ENCODE measurements around the gene ROBO1.

The ROBO1 gene

DNA sequence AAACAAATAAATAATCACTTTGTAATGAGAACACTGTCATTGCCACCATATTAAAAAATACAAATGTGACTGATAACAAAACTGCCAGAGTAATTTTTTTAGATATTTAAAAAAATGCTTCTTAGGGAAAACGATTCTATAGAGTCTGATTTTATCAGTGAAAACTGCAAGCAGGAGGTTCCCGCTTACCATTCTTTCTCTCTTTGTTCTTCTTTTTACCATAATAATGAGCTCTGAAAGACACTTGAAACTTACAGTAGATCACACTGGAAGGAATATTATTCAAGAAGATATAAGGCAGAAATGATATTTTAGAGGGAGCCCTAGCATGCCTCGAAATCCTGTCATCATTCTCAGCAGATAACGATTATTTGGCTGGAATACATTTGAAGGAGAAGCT, 701.3 kb downstream of the ROBO1 start:
- DNase-seq (ENCODE audit: low spot score): no peak

DNA sequence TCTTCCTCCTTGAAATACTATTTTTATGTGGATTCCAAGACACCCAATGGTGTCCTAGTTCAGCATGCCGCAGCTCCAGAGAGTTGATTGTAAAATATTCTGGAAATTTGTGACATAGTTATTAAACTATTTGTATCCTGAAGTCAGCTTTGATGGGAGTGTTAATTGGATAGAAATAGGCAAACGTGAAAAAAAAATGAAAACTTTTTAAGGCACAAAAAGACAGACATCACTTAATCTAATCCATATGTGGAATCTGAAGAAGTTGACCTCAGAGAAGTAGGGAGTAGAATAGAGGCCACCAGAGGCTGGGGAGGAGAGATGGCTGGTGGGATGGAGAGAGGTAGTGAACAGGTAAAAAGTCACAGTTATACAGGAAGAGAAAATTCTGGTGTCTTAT, 704.2 kb downstream of the ROBO1 start:
- no peak for DNase-seq (ENCODE audit: low spot score)

DNA sequence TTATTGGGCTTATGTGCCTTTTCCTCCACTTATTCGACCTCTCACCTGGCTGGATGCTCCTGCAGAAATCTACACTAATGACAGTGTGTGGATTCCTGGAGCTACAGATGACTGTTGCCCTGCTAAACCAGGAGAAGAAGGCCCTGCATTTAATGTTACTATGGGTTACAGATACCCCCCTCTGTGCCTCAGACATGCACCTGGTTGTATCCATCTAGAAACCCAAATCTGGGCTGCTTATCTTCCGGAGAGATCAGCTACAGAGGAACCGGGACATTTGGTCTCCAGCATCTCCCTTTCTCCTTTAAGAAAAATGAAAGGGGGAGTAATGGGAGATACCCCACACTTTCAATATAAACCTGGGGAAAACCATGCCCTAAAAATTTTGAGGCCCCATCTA, 710.0 kb downstream of the ROBO1 start:
- no peak for DNase-seq (ENCODE audit: low spot score)

DNA sequence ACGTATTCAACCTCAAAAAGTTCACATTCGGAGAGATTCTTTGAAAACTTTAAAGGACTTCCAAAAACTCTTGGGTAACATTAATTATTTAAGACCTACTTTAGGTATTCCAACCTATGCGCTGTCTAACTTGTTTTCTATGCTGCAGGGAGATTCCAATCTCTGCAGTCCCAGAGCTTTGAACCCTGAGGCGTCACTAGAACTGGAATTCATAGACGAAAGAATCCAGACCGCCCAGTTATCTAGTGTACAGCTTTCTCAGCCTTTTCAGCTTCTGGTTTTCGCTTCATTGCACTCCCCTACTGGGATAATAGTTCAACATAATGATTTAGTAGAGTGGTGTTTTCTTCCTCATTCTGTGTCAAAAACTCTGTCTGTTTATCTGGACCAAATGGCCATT, 711.3 kb downstream of the ROBO1 start:
- DNase-seq (ENCODE audit: low spot score): no peak

DNA sequence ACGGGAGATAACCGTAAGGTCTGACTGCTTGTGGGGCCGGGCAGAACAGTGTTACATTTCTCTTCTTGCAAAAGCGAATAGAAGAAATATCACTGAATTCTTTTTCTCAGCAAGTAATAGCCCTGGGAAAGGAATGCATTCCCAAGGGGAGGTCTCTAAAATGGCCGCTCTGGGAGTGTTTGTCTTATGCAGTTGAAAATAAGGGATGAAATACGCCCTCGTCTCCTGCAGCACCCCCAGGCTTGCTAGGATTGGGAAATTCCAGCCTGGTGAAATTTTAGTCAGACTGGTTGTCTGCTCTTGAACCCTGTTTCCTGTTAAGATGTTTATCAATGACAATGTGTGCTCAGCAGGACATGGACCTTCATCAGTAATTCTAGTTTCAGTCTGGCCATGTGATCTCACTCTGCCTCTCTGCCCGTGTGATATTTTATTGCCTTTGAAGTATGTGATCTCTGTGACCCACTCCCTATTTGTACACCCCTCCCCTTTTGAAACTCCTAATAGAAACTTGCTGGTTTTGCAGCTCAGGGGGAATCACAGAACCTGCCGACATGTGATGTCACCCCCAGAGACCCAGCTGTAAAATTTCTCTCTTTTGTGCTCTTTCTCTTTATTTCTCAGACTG, 715.6 kb downstream of the ROBO1 start:
- no peak for DNase-seq (ENCODE audit: low spot score)

DNA sequence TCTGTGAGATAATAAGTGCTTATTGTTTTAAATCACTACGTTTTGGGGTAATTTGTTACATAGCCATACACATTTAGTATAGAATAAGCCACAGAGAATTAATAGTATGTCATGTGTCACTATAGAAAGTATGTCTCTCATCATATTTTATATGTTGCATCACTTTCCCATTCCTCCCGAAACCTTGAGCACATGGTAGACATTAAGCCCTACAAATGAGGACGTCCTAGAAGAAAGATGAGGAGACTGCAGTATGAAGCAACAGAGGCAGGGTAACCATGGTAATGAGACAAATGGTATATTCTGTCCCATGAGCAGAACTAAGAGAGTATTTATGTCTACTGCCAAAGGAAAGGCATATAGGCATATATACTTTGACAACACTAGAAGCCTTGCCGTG, 720.2 kb downstream of the ROBO1 start:
- no peak for DNase-seq (ENCODE audit: low spot score)

DNA sequence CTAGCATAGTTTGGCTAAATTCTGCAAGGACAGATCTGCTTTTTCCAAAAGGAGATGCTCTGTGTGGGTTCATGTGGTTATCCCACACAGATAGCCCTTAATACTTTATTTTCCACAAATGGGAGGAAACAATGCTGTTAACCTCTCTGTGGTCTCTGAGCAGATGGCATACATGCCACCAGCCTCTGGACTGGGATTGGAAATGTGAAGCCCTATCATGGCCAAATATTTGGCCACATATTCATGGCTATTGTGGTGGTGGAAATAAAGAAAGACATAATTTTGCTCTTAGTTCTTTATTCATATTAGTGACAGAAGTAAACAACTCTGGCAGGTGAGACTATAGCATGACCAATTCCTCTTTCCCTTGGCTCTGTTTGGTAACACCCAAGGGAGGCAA, 726.2 kb downstream of the ROBO1 start:
- DNase-seq (ENCODE audit: low spot score): no peak

DNA sequence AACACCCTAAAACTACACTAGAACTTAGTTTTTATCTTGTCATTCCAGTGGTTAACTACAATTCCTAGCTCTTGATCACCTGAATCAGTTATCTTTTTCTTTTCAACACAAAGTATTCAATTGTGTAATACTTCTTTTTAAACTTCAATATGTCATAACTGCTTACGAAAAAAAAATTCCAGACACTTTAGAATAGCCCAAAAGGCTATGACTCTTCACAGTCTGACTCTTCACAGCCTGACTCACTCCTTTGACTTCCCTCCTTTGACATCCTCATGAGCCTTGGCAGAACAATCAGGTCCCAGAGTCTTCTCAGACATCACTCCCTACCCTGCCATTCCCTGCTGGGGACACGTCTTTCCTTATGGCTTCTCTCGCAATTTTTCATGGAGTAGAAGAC, 727.1 kb downstream of the ROBO1 start:
- DNase-seq (ENCODE audit: low spot score): no peak

DNA sequence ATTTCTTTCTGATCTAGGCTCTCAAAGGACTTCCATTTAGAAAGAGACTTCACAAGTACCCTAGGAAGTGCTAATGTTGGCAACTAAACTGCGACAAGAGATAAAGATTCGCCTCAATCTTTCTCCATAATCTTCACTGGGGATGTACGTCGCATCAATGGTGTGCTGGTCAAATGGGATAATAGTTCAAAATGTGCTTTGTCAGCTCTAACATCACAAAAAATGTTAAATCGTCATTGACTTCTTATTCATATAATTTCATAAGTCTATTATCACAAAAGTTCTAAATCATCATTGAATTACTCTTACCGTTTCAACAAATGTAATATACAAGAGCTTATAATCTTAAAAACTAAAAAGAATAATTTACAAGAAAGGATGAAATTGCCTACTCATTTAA, 727.7 kb downstream of the ROBO1 start:
- no peak for DNase-seq (ENCODE audit: low spot score)

DNA sequence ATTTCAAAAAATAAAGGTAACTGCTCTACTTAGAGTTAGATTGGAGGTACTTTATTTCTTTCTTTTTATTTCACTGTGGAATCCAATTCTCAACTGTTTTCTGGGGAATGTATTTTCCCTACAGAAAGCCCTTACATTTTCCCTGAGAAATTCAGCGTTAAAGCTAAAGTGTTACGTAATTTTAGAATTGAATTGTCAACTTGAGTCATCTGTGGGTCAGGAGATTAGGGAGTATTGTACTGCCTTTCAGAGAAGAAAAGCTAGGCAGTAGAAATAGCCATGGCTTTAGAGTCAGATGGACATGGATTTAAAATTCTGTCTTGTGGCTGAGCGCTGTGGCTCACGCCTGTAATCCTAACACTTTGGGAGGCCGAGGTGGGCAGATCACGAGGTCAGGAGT, 728.6 kb downstream of the ROBO1 start:
- no peak for DNase-seq (ENCODE audit: low spot score)

DNA sequence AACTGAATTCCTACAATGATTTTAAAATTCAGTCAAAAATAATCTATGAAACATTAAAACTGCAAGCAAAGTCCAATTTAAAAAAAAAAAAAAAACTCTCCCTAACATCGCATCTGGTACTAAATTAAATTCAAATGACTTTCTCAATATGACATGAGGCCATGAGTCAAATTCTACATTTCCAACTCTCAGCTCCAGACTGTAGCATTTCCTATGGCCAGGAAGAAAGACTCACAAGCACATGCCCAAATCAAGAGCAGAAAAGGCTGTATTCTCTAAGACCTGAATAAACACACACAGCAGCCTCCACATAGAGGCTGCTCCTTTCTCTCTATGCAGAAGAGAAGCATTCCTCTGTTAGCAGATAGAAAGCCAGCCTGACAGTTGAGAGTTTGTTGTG, 729.2 kb downstream of the ROBO1 start:
- DNase-seq (ENCODE audit: low spot score): no peak

DNA sequence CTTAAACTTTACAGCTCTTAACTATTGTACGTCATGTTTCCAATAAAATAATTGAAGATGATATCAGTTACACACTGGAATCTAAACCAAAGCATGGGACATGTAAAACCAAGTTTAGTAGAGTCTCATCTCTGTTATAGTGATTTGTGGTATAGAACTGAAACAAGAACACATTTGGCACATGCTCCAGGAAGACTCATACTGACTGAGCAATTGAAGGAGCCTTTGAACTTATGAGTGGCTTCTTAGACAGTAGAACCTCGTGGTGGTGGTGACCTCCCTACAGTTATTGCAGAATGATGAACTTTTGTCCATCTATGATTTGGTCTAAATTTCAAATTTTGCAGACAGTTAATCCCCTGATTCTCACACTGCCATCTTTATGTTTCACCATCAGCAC, 729.7 kb downstream of the ROBO1 start:
- no peak for DNase-seq (ENCODE audit: low spot score)

DNA sequence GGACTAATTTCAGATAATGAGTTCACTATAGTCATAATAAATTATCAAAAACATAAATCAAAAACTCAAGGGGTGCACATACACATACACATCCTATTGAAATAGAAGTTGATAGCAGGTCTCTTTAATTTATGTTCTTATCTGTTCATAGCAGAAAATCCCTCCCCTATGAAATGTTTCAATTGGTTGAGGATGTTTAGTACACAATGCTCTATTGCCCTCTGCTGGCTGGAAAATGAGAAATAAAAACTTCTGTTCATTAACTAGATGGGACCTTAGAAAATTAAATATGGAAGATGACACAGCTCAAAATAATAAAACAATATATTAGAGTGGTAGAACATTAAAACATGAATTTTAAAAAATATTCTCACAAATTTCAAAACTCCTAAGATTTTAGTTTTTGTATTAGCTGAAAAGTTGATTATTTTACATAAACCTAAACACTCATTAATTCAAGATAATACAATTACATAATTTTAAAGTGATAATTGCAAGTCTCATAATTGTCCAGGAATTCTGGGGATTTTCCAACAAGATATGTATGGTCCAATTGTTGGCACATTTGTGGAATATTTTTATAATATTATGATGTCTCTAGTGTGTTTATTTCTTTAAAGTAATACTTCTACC, 735.0 kb downstream of the ROBO1 start:
- DNase-seq (ENCODE audit: low spot score): peak; percentile 67

DNA sequence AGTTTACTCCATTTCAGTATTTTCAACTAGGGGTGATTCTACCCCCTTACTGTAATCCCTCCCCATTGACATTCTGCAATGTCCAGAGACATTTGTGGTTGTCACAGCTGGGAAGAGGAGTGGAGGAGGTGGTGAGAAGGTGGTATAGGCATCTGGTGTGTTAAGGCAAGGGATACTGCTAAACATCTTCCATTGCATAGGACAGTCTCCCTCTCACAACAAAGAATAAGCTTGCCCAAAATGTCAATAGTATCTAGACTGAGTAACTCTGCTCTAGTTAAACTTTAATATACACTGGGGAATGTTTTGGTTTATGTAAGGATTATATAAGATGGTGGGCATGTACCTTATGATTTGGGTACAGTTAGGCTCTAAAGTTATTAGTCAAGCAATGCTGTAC, 737.6 kb downstream of the ROBO1 start:
- DNase-seq (ENCODE audit: low spot score): no peak

DNA sequence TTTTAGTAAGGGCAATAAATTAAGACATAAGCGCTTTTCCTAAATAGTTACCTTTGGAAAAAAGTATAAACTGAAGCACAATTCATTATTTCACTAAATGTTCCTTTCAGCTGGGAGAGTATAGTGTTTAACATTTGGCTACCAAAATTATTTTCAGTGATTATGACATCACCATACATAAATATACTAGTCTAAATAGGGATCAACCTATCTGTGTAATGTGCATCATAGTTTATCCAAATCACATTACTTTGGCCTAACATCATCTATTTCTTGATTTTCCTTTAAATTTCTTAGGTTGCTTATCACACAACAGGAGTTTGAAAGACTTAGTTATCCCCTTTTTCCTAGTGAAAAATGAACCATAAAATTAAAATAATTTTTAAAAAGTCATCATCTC, 738.9 kb downstream of the ROBO1 start:
- no peak for DNase-seq (ENCODE audit: low spot score)

DNA sequence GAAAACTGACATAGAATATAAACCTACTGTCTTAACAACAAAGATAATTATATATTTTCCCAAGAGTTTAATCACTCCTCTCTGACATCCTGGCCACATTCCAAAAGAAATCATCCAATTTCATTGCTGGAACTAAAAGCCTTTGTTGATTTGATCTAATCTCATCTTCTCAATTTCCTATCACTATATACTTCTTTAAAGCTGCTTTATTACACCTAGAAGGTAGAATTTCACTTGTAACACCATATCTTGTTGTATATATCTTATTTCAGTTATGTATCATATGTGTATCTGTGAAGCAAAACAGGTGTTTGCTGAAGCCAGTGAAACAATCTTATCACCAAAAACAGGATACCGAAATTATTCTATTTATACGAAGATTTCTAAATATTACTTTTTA, 740.2 kb downstream of the ROBO1 start:
- DNase-seq (ENCODE audit: low spot score): no peak

DNA sequence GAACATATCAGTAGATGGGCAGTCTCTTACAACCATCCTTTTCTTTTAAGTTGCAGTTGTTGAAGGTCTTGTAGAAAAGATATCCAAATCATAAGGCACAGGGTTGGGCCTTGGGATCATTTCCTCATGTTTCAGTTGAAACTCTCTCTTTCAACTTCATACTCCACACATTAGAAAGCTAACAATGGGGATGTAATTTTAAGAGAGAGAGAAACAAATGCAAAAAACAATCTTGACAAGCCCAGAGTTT, 747.9 kb downstream of the ROBO1 start:
- no peak for DNase-seq (ENCODE audit: low spot score)

DNA sequence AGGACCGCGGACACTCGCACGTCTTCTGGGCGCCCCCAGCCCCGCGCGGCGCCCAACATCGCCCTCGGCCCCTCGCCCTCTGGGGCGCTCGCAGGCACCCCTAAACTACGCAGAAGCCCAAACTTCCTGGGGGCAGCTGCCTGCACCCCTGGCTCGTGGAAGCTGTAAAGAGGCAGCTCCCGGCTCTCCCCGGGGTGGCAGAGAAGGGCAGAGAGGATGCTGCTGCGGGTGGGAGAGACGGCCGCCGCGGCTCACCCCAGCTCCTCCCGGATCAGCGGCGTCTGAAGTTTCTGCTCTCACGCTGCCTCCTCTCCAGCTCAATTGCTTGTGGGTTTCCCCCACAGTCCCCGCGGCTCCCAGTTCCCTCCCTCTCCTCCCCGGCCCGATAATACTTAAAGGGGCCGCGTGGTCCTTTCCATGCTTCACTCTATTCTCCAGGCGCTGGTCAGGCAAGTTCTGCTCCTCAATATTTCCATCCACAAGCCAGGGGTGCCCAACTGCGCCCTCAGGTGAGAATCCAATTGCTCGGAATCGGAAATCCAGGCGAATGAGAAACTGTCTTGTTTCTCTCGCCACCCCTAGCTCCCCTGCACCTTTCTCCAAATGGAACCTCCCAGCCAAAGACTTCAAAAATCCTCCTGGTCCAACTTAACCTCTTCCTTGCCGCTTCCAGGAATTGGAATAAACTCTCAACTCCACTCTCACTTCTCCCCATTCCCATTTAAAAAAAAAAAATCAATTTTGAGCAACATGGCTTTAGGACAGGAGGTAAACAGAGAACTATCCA, 748.5 kb downstream of the ROBO1 start:
- peak; percentile 93 for DNase-seq (ENCODE audit: low spot score)

DNA sequence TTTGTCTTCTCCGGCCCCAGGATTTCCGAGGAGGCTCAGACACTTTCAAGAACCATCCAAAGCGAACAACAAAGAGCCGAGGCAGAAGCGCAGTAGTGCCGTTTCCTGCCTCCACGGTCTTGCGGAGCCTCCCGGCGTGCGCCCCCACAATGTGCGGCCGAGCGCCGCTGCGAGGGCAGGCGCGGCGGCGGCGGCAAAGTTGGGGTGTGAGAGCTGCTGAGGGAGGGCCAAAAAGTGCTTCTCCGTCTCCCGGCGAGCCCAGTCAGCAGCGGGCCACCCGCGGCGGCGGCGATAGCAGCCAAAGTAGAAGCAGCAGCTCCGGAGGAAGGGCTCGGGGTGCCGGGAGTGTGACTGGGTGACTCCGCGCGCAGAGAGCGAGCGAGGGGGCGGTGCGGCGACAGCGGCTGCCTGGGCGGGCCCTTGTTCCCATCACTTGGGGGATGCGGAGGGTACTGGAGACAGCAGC, 749.1 kb downstream of the ROBO1 start:
- peak; percentile 80 for DNase-seq (ENCODE audit: low spot score)

DNA sequence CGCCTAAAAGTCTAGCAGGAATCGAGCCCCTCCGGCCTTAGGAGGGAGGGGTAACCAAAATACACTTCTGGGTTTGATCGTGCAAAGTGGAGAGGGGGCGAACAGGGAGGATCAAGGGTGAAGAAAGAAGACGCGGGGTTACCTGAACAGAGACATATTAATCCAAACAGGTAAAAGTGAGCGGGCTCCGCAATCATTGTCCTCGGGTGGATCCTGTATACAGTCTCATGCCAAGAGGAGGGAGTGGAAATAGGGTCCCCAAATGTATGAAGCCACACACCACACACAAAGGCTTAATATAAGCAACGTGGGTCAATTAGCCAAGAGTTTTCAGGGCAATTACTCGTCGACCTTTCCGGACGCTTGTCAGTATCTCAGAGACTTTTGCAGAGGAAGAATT, 749.5 kb downstream of the ROBO1 start:
- no peak for DNase-seq (ENCODE audit: low spot score)

DNA sequence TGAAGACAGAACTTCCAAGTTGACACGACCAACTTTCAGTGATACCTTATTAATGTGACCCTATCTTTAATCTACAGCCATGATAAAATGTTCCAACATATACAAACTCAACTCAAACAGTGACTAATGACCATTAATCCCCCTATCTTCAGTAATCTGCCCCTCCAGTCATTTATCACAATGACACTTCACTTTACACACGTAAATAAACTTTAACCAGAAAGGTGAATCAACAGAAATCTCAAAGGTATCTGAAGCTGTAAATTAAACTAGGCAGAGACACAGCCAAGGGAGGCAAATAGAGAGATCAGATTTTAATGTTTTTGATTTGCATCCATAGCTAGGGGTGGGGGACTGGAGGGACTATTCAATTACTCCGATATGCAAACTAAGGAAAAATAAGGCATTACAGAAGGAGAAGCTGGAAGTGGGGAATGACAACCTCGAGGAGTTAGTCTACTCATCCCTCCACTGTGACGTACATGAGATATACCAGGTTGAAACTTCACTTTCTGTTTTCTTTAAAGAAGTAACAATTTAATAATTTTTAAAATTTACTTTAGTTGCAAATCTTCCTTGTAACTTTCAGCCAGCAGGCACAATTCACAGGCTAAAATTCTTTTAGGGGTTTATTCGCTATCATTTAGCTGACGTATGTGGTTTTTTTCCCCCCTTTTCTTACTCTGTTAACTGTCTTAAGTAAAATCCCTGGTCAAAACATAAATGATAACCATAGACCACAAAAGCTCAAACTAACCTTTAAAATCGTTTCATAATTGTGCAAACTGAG, 751.0 kb downstream of the ROBO1 start:
- no peak for DNase-seq (ENCODE audit: low spot score)

DNA sequence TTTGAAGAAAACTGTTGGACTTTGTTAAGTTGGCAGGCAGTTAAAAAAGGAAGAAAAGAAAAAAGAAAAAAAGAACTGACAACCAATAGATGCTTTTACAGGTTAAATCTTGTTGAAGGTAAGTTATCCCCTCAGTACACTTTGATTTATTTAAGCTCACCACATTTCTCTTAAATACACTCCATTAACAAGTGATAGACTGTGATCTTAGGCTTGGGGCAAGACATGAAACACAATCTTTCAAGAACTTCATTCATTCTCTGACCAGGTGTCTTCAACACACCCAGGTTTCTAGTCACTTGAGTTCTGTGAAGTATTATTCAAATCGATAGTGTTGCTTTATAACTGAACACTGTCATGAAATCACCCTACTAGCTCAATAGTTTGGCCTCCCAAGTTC, 751.9 kb downstream of the ROBO1 start:
- DNase-seq (ENCODE audit: low spot score): no peak

DNA sequence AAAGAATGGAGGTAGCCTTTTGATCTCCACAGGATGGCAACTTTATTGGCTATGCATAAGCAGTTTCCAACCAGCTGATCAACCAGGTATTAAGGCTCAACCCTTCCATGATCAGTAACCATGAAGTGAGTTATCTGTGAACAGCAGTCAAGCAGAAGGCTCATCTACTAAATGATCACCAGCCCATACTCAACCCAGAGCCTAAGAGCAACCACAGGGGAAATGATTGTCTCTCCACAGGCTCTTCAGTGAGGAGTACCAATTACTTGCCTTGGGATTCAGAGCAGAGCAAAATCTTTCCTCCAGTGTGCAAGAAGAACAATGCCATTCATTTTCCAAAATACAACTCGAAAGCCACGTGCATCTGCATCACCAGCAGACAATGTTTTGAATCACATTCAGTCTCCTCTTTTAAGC, 754.8 kb downstream of the ROBO1 start:
- peak; percentile 77 for DNase-seq (ENCODE audit: low spot score)

Data from Ammon's horn (tissue), 1 donor.